Type B pancreatic cell (in vitro differentiated cells): ENCODE measurements around the gene DNAH2. TPM values are rescaled to one million over a fixed set of nuclear protein-coding genes. Genes with fewer than 3 reads are reported as not detected.
"Not testable (repeated sequence)": the region's sequence is repeated elsewhere in the genome, so short reads cannot be mapped to it uniquely, and the experiment has no call there.

Experiments used
- DNase-seq: peaks from one replicate; pipeline ENCODE4 v3.0.0; 2021; ENCODE audit warnings: mixed read lengths; ENCODE audit not compliant: unreplicated experiment; ENCODE audit errors: extremely low spot score
- H3K27ac Mint-ChIP-seq: 2 replicates; pipeline ENCODE4 v1.8.0; 2021; ENCODE audit warnings: mild to moderate bottlenecking, mixed read lengths
- H3K27me3 Mint-ChIP-seq: 2 replicates; pipeline ENCODE4 v1.8.0; 2021; ENCODE audit warnings: mixed read lengths
- H3K36me3 Mint-ChIP-seq: 2 replicates; pipeline ENCODE4 v1.8.0; 2021; ENCODE audit warnings: mixed read lengths
- H3K4me1 Mint-ChIP-seq: one replicate; pipeline ENCODE4 v1.8.0; 2021; ENCODE audit warnings: mixed read lengths; ENCODE audit not compliant: unreplicated experiment
- H3K4me3 Mint-ChIP-seq: 2 replicates; pipeline ENCODE4 v1.8.0; 2021; ENCODE audit warnings: mild to moderate bottlenecking, mixed read lengths
- H3K9me3 Mint-ChIP-seq: 2 replicates; pipeline ENCODE4 v1.8.0; 2021; ENCODE audit warnings: mixed read lengths
- CTCF ChIP-seq: fragments of 200-600 bp; sonication (generic); conservative IDR thresholded peaks from 2 replicates; pipeline ENCODE4 v1.5.0; 2021; ENCODE audit warnings: antibody characterized with exemption, mild to moderate bottlenecking
- total RNA-seq: library from RNA; stranded (reverse); gene quantifications from 2 replicates; pipeline ENCODE4 v1.2.1, GENCODE V29; 2021; ENCODE audit warnings: low replicate concordance

The DNAH2 gene
- total RNA-seq, 1 donor from 2014 or later = 1.0 TPM

- H3K27me3 Mint-ChIP-seq = peaks cover 21% of the 10 kb centered on the region
- DNase-seq = no peak
- no peak for TF ChIP-seq CTCF
- H3K9me3 Mint-ChIP-seq = no peaks in the 10 kb centered on the region
- H3K27ac Mint-ChIP-seq = no peak overlapping the region
- no peak overlapping the region for H3K4me3 Mint-ChIP-seq
- H3K36me3 Mint-ChIP-seq = no peaks in the 10 kb centered on the region
- H3K4me1 Mint-ChIP-seq = peaks cover 5% of the 10 kb centered on the region
Observed at GRCh38 chr17:7803981-7804380, 86.4 kb downstream of the DNAH2 start.

GRCh38 chr17:7806587-7806986 lies 89.0 kb downstream of the DNAH2 start:
- Mint-ChIP-seq H3K27me3 (peaks cover 30% of the 10 kb centered on the region), H3K9me3 (no peaks in the 10 kb centered on the region), H3K4me3 (no peak overlapping the region), H3K4me1 (peaks cover 5% of the 10 kb centered on the region), H3K27ac (no peak overlapping the region), H3K36me3 (no peaks in the 10 kb centered on the region)
- no peak for DNase-seq
- TF ChIP-seq CTCF = no peak

GRCh38 chr17:7807206-7807605 lies 89.7 kb downstream of the DNAH2 start:
- Mint-ChIP-seq H3K4me1 (peaks cover 5% of the 10 kb centered on the region), H3K9me3 (no peaks in the 10 kb centered on the region), H3K27me3 (peaks cover 24% of the 10 kb centered on the region), H3K36me3 (no peaks in the 10 kb centered on the region), H3K4me3 (no peak overlapping the region), H3K27ac (no peak overlapping the region)
- DNase-seq = no peak
- TF ChIP-seq CTCF = no peak

- no peak for DNase-seq
- no peak for TF ChIP-seq CTCF
- H3K4me1 Mint-ChIP-seq = no peaks in the 10 kb centered on the region
Observed at GRCh38 chr17:7809086-7809790, 91.7 kb downstream of the DNAH2 start.

GRCh38 chr17:7809791-7810343 lies 92.3 kb downstream of the DNAH2 start:
- not testable (repeated sequence) for H3K4me3 Mint-ChIP-seq, H3K36me3 Mint-ChIP-seq, DNase-seq, H3K4me1 Mint-ChIP-seq, H3K9me3 Mint-ChIP-seq, H3K27ac Mint-ChIP-seq
- peaks cover 17% of the 10 kb centered on the region for H3K27me3 Mint-ChIP-seq

More at GRCh38 chr17:7809086-7809790, 91.7 kb downstream of the DNAH2 start:
- Mint-ChIP-seq H3K27me3 (peaks cover 17% of the 10 kb centered on the region), H3K27ac (no peak overlapping the region), H3K9me3 (no peaks in the 10 kb centered on the region), H3K36me3 (no peaks in the 10 kb centered on the region), H3K4me3 (no peak overlapping the region)

GRCh38 chr17:7811251-7811650 lies 93.7 kb downstream of the DNAH2 start:
- Mint-ChIP-seq H3K4me3 (no peak overlapping the region), H3K27me3 (peaks cover 17% of the 10 kb centered on the region), H3K4me1 (no peaks in the 10 kb centered on the region), H3K9me3 (no peaks in the 10 kb centered on the region), H3K27ac (no peak overlapping the region), H3K36me3 (no peaks in the 10 kb centered on the region)
- TF ChIP-seq CTCF = no peak
- DNase-seq = no peak
